Endothelial cell of umbilical vein (primary cell): ENCODE measurements around the gene NDFIP1.

Source experiments
- EZH2 ChIP-seq: IDR thresholded peaks from 2 replicates; pipeline ENCODE4 v1.6.1; 2012; ENCODE audit warnings: borderline replicate concordance, low read depth, mild to moderate bottlenecking, moderate library complexity, low read length, inconsistent platforms; ENCODE audit not compliant: severe bottlenecking
- FOS ChIP-seq: IDR thresholded peaks from 2 replicates; pipeline ENCODE4 v1.6.1; 2011; ENCODE audit warnings: mild to moderate bottlenecking, low read length, moderate library complexity, borderline replicate concordance; ENCODE audit not compliant: insufficient read depth
- GATA2 ChIP-seq: IDR thresholded peaks from 2 replicates; pipeline ENCODE4 v1.7.0; 2011; ENCODE audit warnings: low read depth, mild to moderate bottlenecking, moderate library complexity, mixed read lengths, low read length; ENCODE audit not compliant: insufficient read length, insufficient read depth
- JUN ChIP-seq: IDR thresholded peaks from 2 replicates; pipeline ENCODE4 v1.6.1; 2011; ENCODE audit warnings: borderline replicate concordance, low read depth; ENCODE audit not compliant: insufficient read length, insufficient read depth
- MYC ChIP-seq: IDR thresholded peaks from one replicate; pipeline ENCODE4 v1.6.1; 2011; ENCODE audit warnings: mild to moderate bottlenecking, low read depth, low read length
- POLR2A ChIP-seq: IDR thresholded peaks from 2 replicates; pipeline ENCODE4 v1.6.1; 2012; ENCODE audit warnings: low read depth, mild to moderate bottlenecking, control low read depth, low read length
- POLR2AphosphoS5 ChIP-seq: IDR thresholded peaks from 2 replicates; pipeline ENCODE4 v1.6.1; 2012; ENCODE audit warnings: low read depth, mild to moderate bottlenecking, control low read depth, low read length, moderate library complexity; ENCODE audit not compliant: insufficient read depth
- TF ChIP-seq, protein P1 (sequence below), 2 donors: IDR thresholded peaks; 1 replicate in 1 of 2; 2 replicates in 1 of 2; pipeline ENCODE4 v1.5.1; 2011; ENCODE audit warnings: low read length in 2 of 2, mild to moderate bottlenecking in 2 of 2, moderate library complexity in 2 of 2, control low read depth in 1 of 2, inconsistent platforms in 1 of 2, low read depth in 1 of 2; ENCODE audit not compliant: insufficient read depth in 1 of 2; ENCODE audit errors: extremely low read depth in 1 of 2
- TF ChIP-seq, protein P2 (sequence below): IDR thresholded peaks from 2 replicates; pipeline ENCODE4 v1.6.1; 2011; ENCODE audit not compliant: insufficient read depth, insufficient read length

DNA sequence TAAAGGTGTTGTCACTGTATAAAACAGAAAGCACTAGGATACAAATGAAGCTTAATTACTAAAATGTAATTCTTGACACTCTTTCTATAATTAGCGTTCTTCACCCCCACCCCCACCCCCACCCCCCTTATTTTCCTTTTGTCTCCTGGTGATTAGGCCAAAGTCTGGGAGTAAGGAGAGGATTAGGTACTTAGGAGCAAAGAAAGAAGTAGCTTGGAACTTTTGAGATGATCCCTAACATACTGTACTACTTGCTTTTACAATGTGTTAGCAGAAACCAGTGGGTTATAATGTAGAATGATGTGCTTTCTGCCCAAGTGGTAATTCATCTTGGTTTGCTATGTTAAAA, 43.8 kb downstream of the NDFIP1 start:
- TF ChIP-seq, protein P1, sequence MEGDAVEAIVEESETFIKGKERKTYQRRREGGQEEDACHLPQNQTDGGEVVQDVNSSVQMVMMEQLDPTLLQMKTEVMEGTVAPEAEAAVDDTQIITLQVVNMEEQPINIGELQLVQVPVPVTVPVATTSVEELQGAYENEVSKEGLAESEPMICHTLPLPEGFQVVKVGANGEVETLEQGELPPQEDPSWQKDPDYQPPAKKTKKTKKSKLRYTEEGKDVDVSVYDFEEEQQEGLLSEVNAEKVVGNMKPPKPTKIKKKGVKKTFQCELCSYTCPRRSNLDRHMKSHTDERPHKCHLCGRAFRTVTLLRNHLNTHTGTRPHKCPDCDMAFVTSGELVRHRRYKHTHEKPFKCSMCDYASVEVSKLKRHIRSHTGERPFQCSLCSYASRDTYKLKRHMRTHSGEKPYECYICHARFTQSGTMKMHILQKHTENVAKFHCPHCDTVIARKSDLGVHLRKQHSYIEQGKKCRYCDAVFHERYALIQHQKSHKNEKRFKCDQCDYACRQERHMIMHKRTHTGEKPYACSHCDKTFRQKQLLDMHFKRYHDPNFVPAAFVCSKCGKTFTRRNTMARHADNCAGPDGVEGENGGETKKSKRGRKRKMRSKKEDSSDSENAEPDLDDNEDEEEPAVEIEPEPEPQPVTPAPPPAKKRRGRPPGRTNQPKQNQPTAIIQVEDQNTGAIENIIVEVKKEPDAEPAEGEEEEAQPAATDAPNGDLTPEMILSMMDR (IDR thresholded peaks at IDR 0.05; ENCODE audit: extremely low read depth in 1 of 2, insufficient read depth in 1 of 2, low read depth in 1 of 2, low read length in 2 of 2): no peak
- no peak for TF ChIP-seq FOS
- no peak for TF ChIP-seq EZH2
- no peak for TF ChIP-seq JUN
- no peak for TF ChIP-seq POLR2A
- TF ChIP-seq, protein P2, sequence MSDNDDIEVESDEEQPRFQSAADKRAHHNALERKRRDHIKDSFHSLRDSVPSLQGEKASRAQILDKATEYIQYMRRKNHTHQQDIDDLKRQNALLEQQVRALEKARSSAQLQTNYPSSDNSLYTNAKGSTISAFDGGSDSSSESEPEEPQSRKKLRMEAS: no peak
- TF ChIP-seq MYC: no peak
- no peak for TF ChIP-seq GATA2
- no peak for TF ChIP-seq POLR2AphosphoS5
